HEK293T (cell line): ENCODE measurements around the gene CACNA1C.

Experiments
- ARNT ChIP-seq: fragments of 450-650 bp; IDR thresholded peaks from 2 replicates; pipeline ENCODE4 v1.6.1; 2017; ENCODE audit warnings: mild to moderate bottlenecking
- BHLHE40 ChIP-seq: fragments of 450-650 bp; IDR thresholded peaks from 2 replicates; pipeline ENCODE4 v1.6.1; 2016; ENCODE audit warnings: mild to moderate bottlenecking, moderate library complexity, borderline replicate concordance
- FOXK2 ChIP-seq: fragments of 450-650 bp; IDR thresholded peaks from 2 replicates; pipeline ENCODE4 v1.6.1; 2016; ENCODE audit warnings: mild to moderate bottlenecking
- SP1 ChIP-seq: fragments of 450-650 bp; IDR thresholded peaks from 2 replicates; pipeline ENCODE4 v1.6.1; 2017

DNA sequence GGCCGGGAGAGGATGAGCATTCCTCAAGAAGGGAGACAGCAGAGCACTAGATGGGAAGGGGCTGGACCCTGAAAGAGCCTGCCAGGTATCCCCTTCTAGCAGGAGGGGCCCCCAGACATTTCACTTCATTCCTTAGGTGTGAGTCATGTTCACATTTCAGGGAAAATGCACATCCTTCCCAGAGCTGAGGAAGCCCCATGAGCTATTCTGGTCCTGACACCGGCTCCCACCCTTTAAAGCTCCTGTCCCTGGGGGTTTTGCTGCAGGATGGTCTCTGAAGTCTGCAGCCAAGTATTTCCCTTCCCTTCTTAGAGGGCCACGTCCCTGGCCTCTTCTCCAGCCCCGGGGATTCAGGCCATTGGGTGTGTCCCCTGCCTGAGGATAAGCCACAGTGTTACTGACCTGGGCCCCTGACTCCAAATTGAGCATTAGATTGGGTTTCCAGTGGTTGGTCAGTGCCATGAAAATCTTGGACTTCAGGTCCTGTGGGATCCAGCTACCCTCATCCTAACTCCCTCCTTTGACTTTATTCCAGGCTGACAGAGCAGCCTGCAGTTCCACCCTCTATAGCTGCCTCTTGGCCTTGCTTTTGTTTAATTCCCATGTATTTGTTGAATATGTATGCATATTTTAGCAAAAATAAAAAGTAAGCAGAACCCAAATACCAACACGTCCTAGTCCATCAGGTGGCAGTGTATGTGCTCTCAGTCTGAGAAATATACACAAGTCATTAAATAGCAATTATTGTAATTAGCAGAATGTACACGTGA lies 267.1 kb downstream of the CACNA1C start:
- no peak for TF ChIP-seq BHLHE40
- no peak for TF ChIP-seq ARNT
- TF ChIP-seq FOXK2 = no peak
- TF ChIP-seq SP1 = no peak
